Naive thymus-derived CD4-positive, alpha-beta T cell (primary cell): Measurements from ENCODE around the gene NUDT16. TPM values are rescaled to one million over a fixed set of nuclear protein-coding genes. Genes with fewer than 3 reads are reported as not detected.
A peak's percentile ranks its signal among the peaks of the same experiment; 100 is the strongest.

Experiments
- ATAC-seq: fragments of 150-1000 bp; cut with Tn5 transposase; 2 replicates; pipeline ENCODE4 v1.10.0; 2021; ENCODE audit warnings: mild to moderate bottlenecking, moderate library complexity
- CTCF ChIA-PET: fragments of 350-600 bp; sonication (Branson Sonifier 250); formaldehyde crosslinking; loops from one replicate; lab custom pipeline; 2021; ENCODE audit warnings: antibody characterized with exemption; lab: Charles Lee
- POLR2A ChIA-PET: fragments of 350-600 bp; sonication (Branson Sonifier 250); formaldehyde crosslinking; loops from one replicate; lab custom pipeline; 2021; ENCODE audit warnings: antibody characterized with exemption, inconsistent platforms; lab: Charles Lee
- DNase-seq, 9 donors: peaks; one replicate each; pipeline versions ENCODE4 v3.0.0 to v3.0.0-alpha.2; 2020 to 2022; ENCODE audit warnings: mixed read lengths in 1 of 9
- H3K27ac ChIP-seq: one replicate; pipeline ENCODE4 v1.7.0; 2013; ENCODE audit warnings: mild to moderate bottlenecking, low read depth, low read length, moderate library complexity
- H3K27me3 ChIP-seq, 2 donors: one replicate each; pipeline ENCODE4 v1.7.0; 2013; ENCODE audit warnings: low read length in 2 of 2, mild to moderate bottlenecking in 2 of 2, moderate library complexity in 2 of 2; ENCODE audit not compliant: control insufficient read depth in 2 of 2, insufficient read depth in 2 of 2
- H3K36me3 ChIP-seq, 3 experiments: 1 replicate in 2 of 3; 2 replicates in 1 of 3; pipeline ENCODE4 v1.7.0; 2013; ENCODE audit warnings: low read length in 3 of 3, mild to moderate bottlenecking in 3 of 3, moderate library complexity in 1 of 3; ENCODE audit not compliant: insufficient read depth in 3 of 3, control insufficient read depth in 2 of 3
- H3K4me1 ChIP-seq, 2 donors: one replicate each; pipeline ENCODE4 v1.7.0; 2013; ENCODE audit warnings: low read length in 2 of 2, mild to moderate bottlenecking in 2 of 2, moderate library complexity in 1 of 2; ENCODE audit not compliant: control insufficient read depth in 2 of 2, insufficient read depth in 2 of 2
- H3K4me3 ChIP-seq: 2 replicates; pipeline ENCODE4 v1.7.0; 2013; ENCODE audit warnings: mild to moderate bottlenecking, low read length
- H3K9me3 ChIP-seq, 3 experiments: 1 replicate in 2 of 3; 2 replicates in 1 of 3; pipeline ENCODE4 v1.7.0; 2013; ENCODE audit warnings: low read length in 3 of 3; ENCODE audit not compliant: control insufficient read depth in 2 of 3
- H3K27ac Mint-ChIP-seq, 9 donors: one replicate each; pipeline ENCODE4 v1.8.0; 2020 to 2022; ENCODE audit warnings: mixed read lengths in 9 of 9, mild to moderate bottlenecking in 8 of 9, moderate library complexity in 5 of 9, inconsistent platforms in 2 of 9
- H3K27me3 Mint-ChIP-seq, 5 donors: one replicate each; pipeline ENCODE4 v1.8.0; 2021 to 2022; ENCODE audit warnings: mixed read lengths in 5 of 5, mild to moderate bottlenecking in 1 of 5
- H3K36me3 Mint-ChIP-seq, 5 donors: one replicate each; pipeline ENCODE4 v1.8.0; 2020 to 2022; ENCODE audit warnings: mixed read lengths in 5 of 5, mild to moderate bottlenecking in 3 of 5, inconsistent platforms in 1 of 5
- H3K4me1 Mint-ChIP-seq, 7 donors: one replicate each; pipeline ENCODE4 v1.8.0; 2020 to 2022; ENCODE audit warnings: mixed read lengths in 7 of 7, mild to moderate bottlenecking in 3 of 7, inconsistent platforms in 1 of 7
- H3K4me3 Mint-ChIP-seq, 10 donors: one replicate each; pipeline ENCODE4 v1.8.0; 2020 to 2022; ENCODE audit warnings: mild to moderate bottlenecking in 10 of 10, mixed read lengths in 10 of 10, moderate library complexity in 6 of 10, inconsistent platforms in 2 of 10
- H3K9me3 Mint-ChIP-seq, 11 donors: one replicate each; pipeline ENCODE4 v1.8.0; 2020 to 2022; ENCODE audit warnings: mixed read lengths in 11 of 11, mild to moderate bottlenecking in 4 of 11, inconsistent platforms in 1 of 11, moderate library complexity in 1 of 11
- intact Hi-C, 2 donors: fragments of 100-400 bp; cut with micrococcal nuclease; formaldehyde crosslinking; loops; one replicate each; pipeline ENCODE4 v1.15.1; 2023
- polyA plus RNA-seq, 2 donors: library from polyadenylated mRNA; unstranded; fragments of 300-500 nt; fragmentation: Illumina TruSeq; gene quantifications; one replicate each; pipeline ENCODE4 v1.2.3, GENCODE V29; 2021
- total RNA-seq, 6 experiments: library from RNA in 5 of 6; stranded (reverse) in 5 of 6; gene quantifications; 1 replicate in 5 of 6; 2 replicates in 1 of 6; pipeline ENCODE4 v1.2.3 and lab custom pipeline; 2021 to 2026

The NUDT16 gene
- total and polyA plus RNA-seq, 7 experiments from 2014 or later: 3.2 to 14.5 (median 7.6) TPM

DNA sequence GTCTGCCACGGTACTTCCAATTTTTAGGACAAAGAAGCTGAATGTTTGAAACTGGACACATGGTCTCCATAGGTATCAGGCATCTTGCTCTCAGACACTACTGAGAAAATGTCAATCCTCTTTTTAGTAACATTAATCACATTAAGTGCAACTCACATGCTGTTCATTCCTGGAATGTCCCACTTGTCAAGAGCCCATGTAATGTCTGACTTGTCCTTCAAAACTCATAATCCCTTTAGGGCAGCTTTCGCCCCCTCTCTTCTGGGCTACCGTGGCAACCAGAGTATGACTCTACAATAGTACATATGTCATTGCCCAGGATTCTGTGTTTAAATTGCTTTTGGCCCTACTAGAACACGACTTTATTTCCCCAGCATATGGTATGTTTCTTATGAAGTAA, 12.3 kb downstream of the NUDT16 start:
- H3K9me3 Mint-ChIP-seq: no peaks in the 10 kb centered on the region
- DNase-seq (no peak), ATAC-seq (no peak)
- H3K27ac ChIP-seq: no peak overlapping the region
- H3K27me3 Mint-ChIP-seq: peaks cover 0 to 7% (median 0%) of the 10 kb centered on the region in 5 donors
- H3K4me1 ChIP-seq: no peaks in the 10 kb centered on the region
- H3K9me3 ChIP-seq: no peaks in the 10 kb centered on the region
- ChIA-PET CTCF (no interaction called here), POLR2A (no interaction called here)
- no peak overlapping the region for H3K27ac Mint-ChIP-seq
- H3K36me3 Mint-ChIP-seq: no peaks in the 10 kb centered on the region
- H3K4me1 Mint-ChIP-seq: no peaks in the 10 kb centered on the region
- no peaks in the 10 kb centered on the region for H3K27me3 ChIP-seq
- intact Hi-C loops: no loop called here
- H3K36me3 ChIP-seq: no peaks in the 10 kb centered on the region
- H3K4me3 ChIP-seq: no peak overlapping the region
- H3K4me3 Mint-ChIP-seq: no peak overlapping the region

DNA sequence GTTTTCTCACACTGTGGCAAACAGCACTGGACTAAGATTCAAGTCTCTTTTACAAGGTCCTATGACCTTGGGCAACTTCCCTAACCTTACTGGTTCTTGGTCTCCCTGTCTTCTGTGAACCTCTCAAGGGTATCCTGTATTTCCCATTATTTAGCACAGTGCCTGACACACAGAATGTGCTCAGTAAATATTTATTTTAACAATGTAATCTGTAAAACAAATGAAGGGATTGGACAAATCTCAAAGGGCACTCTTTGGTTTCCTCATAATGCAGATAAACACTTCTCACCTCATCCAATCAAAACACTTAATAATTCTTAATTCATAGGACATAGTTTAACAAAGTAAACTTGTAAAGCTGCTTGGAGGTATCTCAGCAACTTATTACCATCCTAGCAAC, 12.8 kb downstream of the NUDT16 start:
- no peaks in the 10 kb centered on the region for H3K9me3 Mint-ChIP-seq

DNA sequence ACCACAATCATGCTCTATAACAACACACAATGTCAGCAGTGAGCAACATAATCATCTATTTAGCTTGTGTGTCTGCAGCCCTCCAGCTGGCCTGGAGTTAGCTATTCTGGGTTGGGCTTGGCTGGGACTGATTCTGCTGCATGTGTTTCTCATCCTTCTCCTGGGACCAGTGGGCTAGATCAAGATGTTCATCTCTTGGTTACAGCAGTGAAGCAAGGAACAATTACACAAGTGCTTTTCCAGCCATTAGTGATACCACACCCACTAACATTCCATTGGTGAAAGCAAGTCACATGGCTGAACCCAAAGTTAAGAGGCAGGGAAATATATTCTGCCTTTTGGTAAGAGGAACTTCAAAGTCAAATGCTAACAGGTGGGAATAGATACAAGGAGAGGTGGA, 14.6 kb downstream of the NUDT16 start:
- Histone ChIP-seq H3K27me3 (no peaks in the 10 kb centered on the region), H3K36me3 (no peaks in the 10 kb centered on the region), H3K4me3 (no peak overlapping the region), H3K27ac (no peak overlapping the region), H3K9me3 (no peaks in the 10 kb centered on the region), H3K4me1 (no peaks in the 10 kb centered on the region)
- DNase-seq (no peak), ATAC-seq (no peak)
- peaks cover 0 to 7% (median 0%) of the 10 kb centered on the region in 5 donors for H3K27me3 Mint-ChIP-seq
- no peak overlapping the region for H3K4me3 Mint-ChIP-seq
- intact Hi-C loops: no loop called here
- no peaks in the 10 kb centered on the region for H3K4me1 Mint-ChIP-seq
- no peak overlapping the region for H3K27ac Mint-ChIP-seq
- H3K36me3 Mint-ChIP-seq: peaks cover 0 to 3% (median 0%) of the 10 kb centered on the region in 5 donors
- ChIA-PET POLR2A (no interaction called here), CTCF (no interaction called here)
- H3K9me3 Mint-ChIP-seq: no peaks in the 10 kb centered on the region

More for the DNA sequence above, 12.8 kb downstream of the NUDT16 start:
- Mint-ChIP-seq H3K4me3 (no peak overlapping the region), H3K27me3 (peaks cover 0 to 7% (median 0%) of the 10 kb centered on the region in 5 donors), H3K27ac (no peak overlapping the region), H3K4me1 (no peaks in the 10 kb centered on the region), H3K36me3 (peaks cover 0 to 2% (median 0%) of the 10 kb centered on the region in 5 donors)
- ChIA-PET POLR2A (no interaction called here), CTCF (no interaction called here)
- Histone ChIP-seq H3K27ac (no peak overlapping the region), H3K9me3 (no peaks in the 10 kb centered on the region), H3K4me3 (no peak overlapping the region), H3K36me3 (no peaks in the 10 kb centered on the region), H3K27me3 (no peaks in the 10 kb centered on the region), H3K4me1 (no peaks in the 10 kb centered on the region)
- DNase-seq: no peak
- no peak for ATAC-seq
- intact Hi-C loops: no loop called here

DNA sequence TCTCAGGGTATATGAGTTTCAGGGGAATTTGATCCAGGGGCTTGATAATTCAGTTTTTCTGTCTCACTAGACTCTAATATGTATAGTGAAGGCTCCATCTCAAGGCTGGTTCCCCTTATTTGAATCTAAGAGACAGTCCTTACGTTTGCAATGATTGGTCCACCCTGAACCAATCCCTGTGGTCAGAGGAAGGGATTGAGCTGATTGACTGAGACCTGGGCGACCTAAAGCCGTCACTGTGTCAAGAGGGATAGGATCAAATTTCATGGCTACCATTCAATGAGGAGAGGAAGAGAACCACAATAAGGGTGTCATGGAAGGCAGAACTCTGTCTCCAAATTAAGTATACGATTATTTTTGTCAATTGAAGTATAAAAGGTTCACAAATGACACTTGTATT, 16.3 kb downstream of the NUDT16 start:
- no peaks in the 10 kb centered on the region for H3K36me3 ChIP-seq
- intact Hi-C loops: no loop called here
- H3K27me3 ChIP-seq: no peaks in the 10 kb centered on the region
- Mint-ChIP-seq H3K9me3 (no peaks in the 10 kb centered on the region), H3K4me3 (no peak overlapping the region), H3K27me3 (peaks cover 0 to 8% (median 0%) of the 10 kb centered on the region in 5 donors), H3K36me3 (peaks cover 0 to 3% (median 0%) of the 10 kb centered on the region in 5 donors), H3K27ac (no peak overlapping the region), H3K4me1 (no peaks in the 10 kb centered on the region)
- H3K4me3 ChIP-seq: no peak overlapping the region
- H3K27ac ChIP-seq: no peak overlapping the region
- no peaks in the 10 kb centered on the region for H3K4me1 ChIP-seq
- H3K9me3 ChIP-seq: no peaks in the 10 kb centered on the region
- ChIA-PET POLR2A (no interaction called here), CTCF (no interaction called here)
- ATAC-seq (no peak), DNase-seq (no peak)

DNA sequence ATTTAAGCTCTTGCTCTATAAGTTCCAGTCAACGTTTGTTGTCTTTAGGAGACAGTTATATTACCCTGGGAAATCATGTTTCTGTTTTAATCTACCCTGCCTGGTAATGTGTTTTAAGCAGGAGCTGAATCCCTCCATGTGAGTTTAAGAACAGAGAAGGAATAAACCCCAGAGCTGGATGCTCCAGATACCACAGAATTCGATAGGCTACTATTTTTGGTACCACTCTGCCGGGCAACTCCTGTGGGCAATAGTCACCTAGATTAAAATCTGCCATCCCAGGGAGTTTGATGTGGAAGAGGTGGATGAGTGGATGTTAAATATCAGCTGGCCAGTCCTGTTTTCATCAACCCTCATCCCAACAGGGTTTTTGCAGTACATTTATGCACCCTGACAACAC, 20.4 kb downstream of the NUDT16 start:
- Mint-ChIP-seq H3K9me3 (peaks cover 0 to 9% (median 0%) of the 10 kb centered on the region in 11 donors), H3K36me3 (peaks cover 0 to 5% (median 0%) of the 10 kb centered on the region in 5 donors), H3K4me1 (no peaks in the 10 kb centered on the region), H3K4me3 (no peak overlapping the region), H3K27ac (no peak overlapping the region), H3K27me3 (peaks cover 0 to 8% (median 0%) of the 10 kb centered on the region in 5 donors)
- Histone ChIP-seq H3K9me3 (no peaks in the 10 kb centered on the region), H3K27me3 (no peaks in the 10 kb centered on the region), H3K27ac (no peak overlapping the region), H3K4me1 (no peaks in the 10 kb centered on the region), H3K4me3 (no peak overlapping the region), H3K36me3 (no peaks in the 10 kb centered on the region)
- intact Hi-C loops: no loop called here
- ChIA-PET CTCF (no interaction called here), POLR2A (no interaction called here)
- ATAC-seq: no peak
- DNase-seq: no peak

DNA sequence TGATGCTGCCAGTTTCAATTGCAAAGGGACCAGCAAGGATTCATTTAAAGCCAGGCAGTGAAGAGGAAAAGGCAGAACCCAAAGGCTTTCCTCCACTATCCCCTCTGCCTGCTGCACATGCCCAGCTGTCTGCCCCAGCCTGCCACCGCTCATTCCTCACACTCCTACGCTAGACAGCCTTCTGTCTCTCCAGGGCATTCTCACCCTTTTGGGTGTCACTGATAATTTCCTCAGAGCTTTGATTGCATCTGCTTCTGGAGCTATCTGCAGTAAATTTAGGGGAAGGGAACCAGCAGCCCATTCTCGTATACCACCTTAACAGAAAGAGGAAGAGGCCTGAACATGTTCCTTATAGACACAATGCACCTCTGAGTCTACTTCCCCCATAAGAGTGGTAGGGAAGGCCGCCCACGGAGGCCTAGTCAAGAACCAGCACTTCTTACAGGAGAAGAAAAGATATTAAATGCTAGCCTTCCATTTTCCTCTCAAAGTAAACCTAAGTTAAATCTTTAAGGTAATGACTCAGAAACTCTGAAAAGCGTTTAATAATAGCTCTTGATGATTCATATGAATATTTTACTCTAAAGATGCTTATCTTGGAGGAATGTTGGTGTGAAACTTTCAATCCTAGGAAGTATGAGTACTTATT, 20.9 kb downstream of the NUDT16 start:
- no peaks in the 10 kb centered on the region for H3K9me3 ChIP-seq
- intact Hi-C loops: no loop called here
- CTCF ChIA-PET: no interaction called here
- Mint-ChIP-seq H3K27me3 (peaks cover 2 to 11% (median 2%) of the 10 kb centered on the region in 5 donors), H3K9me3 (peaks cover 0 to 11% (median 2%) of the 10 kb centered on the region in 11 donors), H3K27ac (peak overlapping the region in 1 of 9 donors; percentile 62), H3K4me1 (no peaks in the 10 kb centered on the region), H3K4me3 (no peak overlapping the region), H3K36me3 (peaks cover 0 to 6% (median 0%) of the 10 kb centered on the region in 5 donors)
- POLR2A ChIA-PET: no interaction called here
- H3K4me3 ChIP-seq: no peak overlapping the region
- ATAC-seq (no peak), DNase-seq (no peak)
- H3K4me1 ChIP-seq: no peaks in the 10 kb centered on the region
- H3K27me3 ChIP-seq: no peaks in the 10 kb centered on the region
- no peak overlapping the region for H3K27ac ChIP-seq
- no peaks in the 10 kb centered on the region for H3K36me3 ChIP-seq

DNA sequence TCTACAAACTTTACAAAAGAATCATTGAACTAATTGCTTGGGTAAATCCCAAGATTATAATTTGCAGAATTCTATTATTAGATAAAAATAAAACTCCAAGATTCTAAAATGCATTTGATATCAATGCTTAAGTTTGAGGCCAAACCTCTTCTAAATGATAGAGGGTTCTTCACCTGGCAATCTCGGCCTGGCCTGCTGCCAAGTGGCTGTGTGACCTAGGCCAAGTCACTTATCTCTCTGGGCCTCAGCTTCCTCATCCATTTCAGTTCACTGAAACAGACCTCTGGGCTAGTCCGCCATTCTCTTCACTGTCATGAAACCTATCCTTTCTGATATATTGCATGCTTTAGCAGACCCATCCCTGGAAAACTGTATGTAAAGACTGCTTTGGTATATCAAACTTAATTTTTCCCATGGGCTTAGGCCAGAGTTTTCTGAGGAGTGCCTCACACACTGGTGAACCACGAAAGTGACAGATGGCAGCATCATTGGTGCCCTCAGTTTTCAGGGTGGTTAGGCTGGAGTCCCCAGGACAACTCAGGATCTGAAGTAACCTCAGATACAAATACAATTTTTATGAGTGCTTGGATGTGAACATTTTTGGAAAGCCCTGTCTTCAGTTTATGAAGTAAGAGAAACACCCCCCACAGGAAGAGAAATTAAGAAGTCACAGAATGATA, 21.8 kb downstream of the NUDT16 start:
- CTCF ChIA-PET: no interaction called here
- H3K9me3 ChIP-seq: no peaks in the 10 kb centered on the region
- no peak for ATAC-seq
- POLR2A ChIA-PET: no interaction called here
- peaks cover 0 to 15% (median 3%) of the 10 kb centered on the region in 11 donors for H3K9me3 Mint-ChIP-seq
- no peaks in the 10 kb centered on the region for H3K4me1 Mint-ChIP-seq
- H3K27ac ChIP-seq: no peak overlapping the region
- H3K27me3 ChIP-seq: no peaks in the 10 kb centered on the region
- no peak for DNase-seq
- H3K36me3 Mint-ChIP-seq: peaks cover 0 to 10% (median 0%) of the 10 kb centered on the region in 5 donors
- H3K36me3 ChIP-seq: no peaks in the 10 kb centered on the region
- H3K4me1 ChIP-seq: no peaks in the 10 kb centered on the region
- no peak overlapping the region for H3K4me3 Mint-ChIP-seq
- no peak overlapping the region for H3K4me3 ChIP-seq
- peaks cover 2 to 16% (median 6%) of the 10 kb centered on the region in 5 donors for H3K27me3 Mint-ChIP-seq
- intact Hi-C loops: no loop called here
- H3K27ac Mint-ChIP-seq: no peak overlapping the region
